IPS-NIHi7 (cell line): ENCODE data around the gene DPYD.
"Not testable (repeated sequence)": the region's sequence is repeated elsewhere in the genome, so short reads cannot be mapped to it uniquely, and the experiment has no call there.

Experiments used
- DNase-seq: peaks from one replicate; pipeline ENCODE4 v3.0.0; 2012; ENCODE audit warnings: mixed read lengths; ENCODE audit errors: extremely low spot score

The DPYD gene

GRCh38 chr1:97298966-97299365 lies 621.9 kb downstream of the DPYD start:
- no peak for DNase-seq

DNA sequence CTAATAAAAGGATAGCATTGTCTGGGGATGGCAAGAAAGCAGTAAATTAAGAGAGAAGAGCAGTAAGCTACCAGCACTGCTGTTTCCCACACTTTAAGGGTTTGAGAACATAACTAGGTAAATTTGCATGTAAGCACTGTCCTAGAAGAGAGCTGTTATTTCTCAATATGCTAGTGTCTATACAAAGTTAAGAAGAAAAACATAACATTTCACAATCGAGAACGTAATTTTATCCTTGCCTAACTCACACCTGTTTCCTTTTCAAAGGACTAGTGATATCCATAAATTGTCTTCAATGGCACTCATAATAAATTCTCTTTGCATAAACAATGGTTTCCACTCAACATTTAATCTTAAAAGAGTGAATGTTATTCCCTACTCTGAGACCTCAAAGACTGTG lies 623.2 kb downstream of the DPYD start:
- DNase-seq: no peak

- DNase-seq: no peak
These were observed 638.9 kb downstream of the DPYD start for GRCh38 chr1:97281962-97282361.

GRCh38 chr1:97277891-97278654 lies 642.8 kb downstream of the DPYD start:
- no peak for DNase-seq

DNA sequence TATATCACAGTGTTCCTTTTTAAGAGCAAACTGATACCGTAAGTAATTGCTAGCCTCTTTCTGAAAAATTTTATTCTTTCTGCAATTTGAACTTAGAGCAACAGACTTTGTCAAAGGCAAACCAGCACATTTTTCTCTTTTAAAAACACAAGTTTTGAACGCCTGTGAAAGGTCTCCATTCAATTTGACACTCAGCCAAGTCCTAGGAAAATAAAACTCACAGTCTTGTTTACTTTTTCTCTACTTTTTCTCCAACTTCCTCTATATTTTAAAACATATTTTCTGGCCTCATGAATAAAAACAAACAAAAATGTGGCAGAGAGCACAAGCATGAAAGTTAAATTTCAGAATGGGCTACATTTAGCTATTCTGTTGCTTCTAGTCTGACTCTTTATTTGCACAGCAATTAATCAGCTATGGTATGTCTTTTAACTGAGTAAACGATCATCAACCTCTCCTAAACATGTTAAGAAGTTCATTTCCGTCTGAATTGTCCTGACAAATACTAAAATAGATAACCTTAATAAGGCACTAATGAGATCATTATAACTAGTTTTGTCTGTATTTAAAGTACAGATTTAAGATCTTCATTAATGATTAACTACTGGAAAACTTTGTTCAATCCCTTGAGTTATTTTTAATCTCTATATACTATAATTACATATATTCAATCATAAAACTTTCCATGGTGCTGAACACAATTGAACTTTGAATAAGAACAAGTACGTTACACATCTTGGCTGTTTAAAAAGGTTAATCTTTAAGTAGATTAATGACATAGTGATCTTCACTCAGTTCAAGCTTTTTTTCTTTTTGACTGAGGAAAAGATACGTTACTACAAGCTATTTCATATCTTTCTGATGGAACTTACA lies 648.7 kb downstream of the DPYD start:
- DNase-seq: no peak

DNA sequence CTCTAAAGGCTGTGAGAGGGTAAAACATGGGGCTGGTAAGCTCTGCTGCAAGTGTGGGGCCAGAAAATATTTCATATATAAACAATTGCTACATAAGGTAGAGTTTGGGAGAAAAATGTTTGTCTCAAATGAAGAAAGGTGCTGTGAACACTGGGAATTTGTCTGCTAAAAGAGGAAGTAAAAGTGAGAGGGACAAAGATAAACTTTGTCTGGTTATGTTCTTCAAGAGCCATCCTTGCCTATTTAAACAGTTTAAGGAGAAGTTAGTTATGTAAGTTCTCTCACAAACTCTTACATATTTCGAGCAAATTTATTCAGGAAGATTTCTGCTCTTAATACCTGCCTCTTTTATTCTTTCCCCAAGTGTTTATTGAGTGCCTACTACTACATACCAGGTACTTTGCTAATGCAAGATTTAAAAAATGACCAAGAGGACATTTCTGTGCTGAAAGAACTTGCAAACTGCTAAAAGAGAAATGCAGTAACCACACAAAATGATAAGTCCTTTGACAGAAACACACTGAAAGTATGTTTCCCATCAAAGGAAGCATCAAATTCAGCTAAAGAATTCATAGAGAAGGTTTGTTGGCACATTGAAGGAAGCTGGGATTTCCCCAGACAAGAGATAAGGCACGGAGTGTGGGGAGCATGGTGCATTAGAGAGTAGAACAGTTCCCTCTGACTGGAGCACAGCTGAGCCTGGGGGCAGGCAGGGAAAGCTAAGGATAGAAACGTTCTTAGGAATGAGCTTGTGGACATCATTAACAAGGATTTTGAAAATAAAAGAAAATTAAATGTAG lies 650.1 kb downstream of the DPYD start:
- DNase-seq: peak; percentile 13

GRCh38 chr1:97265630-97266029 lies 655.2 kb downstream of the DPYD start:
- no peak for DNase-seq

DNA sequence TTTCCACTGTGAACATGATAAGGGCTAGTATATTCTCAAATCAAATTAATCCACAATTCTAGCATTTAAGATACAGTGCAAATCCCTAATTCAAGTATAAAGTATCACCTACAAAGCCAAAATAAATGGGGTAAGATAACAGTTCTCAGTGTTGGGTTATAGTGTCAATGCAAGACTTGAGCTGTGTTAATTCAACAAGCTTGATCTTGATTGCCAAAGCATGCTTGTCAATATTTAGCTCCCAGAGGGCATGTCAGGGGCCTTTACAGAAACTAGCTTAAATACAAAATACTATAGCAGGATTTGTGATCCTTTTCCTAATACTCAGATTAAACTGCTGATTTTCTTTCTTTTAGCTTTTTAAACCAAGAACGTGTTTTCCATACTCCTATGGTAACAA lies 658.0 kb downstream of the DPYD start:
- DNase-seq: no peak

- DNase-seq: no peak
These were observed 662.2 kb downstream of the DPYD start for GRCh38 chr1:97258597-97258996.

DNA sequence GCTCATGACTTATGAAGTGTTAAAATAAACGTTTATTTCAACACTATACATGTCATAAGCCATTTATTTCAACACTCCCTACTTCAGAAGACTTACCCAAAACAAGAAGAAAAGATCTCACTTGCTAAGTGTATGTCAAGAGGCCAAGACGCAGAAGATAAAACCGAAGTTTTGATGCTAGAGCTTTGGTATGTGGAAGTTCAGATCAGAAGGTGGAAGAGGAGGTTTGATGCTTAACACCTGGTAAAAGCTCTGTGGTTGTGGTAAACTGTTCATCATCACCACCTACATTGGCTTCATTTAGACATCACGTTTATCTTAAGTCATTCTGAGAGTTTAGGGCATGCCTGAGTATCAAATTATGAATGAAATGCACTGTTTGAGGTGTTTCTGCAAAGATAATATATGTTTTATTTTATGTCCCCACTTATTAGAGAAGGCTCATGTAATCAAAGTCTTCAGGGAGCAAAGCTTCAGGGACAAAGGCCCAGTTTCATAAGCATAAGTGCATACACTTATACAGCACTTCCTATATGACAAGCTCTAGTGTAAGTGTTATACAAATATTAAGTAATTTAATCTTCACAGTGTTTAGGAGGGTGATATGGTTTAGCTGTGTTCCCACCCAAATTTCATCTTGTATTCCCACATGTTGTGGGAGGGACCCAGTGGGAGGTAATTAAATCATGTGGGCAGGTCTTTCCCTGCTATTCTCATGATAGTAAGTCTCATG lies 665.9 kb downstream of the DPYD start:
- no peak for DNase-seq

GRCh38 chr1:97252925-97253324 lies 667.9 kb downstream of the DPYD start:
- no peak for DNase-seq

DNA sequence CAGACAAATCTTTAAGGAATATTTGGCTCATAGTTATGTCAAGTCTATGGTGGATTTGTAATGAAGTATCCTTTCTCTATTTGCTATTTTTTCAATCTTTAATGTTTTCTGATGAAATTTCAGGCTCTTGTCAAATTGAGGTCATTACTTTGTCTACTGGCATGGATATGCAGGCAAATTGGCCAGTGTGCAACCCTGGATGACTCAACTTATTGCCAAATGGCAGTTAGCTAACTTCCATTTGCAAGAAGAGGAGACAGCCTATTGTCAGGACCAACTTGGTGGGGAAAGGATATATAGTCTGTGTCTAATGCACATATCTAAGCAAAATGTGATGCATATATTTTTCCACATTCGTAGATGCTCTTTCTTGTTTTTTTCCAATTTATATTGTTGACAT lies 668.8 kb downstream of the DPYD start:
- DNase-seq: no peak

DNA sequence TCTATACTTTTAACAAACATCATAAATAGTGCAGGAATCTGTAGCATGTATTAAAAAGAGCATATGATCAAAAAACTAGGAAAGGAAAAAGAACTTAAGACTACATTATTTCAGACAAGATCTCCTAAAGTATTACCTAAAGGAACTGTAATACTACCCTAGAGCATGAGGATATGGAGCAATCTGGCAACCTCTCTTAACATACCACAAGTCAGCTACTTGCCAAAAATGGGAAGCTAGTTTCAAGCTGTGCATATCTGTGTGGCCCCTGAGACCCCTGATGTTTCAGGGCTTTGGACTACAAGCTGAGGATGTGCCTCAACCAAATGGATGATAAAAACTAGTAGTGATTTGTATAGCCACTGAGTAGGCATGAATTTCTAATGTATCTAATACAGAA lies 673.6 kb downstream of the DPYD start:
- DNase-seq: no peak

DNA sequence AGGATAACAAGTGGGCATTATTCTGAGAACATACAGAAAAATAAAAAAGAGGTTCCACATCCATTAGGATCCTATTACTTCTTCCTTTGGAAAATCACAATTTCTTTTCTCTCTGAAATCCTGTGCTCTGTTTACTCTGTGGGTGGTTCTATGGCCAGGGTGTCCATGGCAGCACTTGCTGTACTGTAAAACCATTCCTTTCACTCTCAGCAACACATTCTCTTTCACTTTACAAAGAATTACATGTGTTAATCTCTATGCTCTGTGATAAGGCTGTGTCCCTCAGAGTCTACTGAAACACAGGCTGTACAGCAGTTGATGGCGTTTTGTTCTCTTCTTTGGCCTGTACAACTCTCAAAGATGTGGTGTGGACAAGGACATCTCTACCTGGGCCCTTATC lies 675.2 kb downstream of the DPYD start:
- no peak for DNase-seq

DNA sequence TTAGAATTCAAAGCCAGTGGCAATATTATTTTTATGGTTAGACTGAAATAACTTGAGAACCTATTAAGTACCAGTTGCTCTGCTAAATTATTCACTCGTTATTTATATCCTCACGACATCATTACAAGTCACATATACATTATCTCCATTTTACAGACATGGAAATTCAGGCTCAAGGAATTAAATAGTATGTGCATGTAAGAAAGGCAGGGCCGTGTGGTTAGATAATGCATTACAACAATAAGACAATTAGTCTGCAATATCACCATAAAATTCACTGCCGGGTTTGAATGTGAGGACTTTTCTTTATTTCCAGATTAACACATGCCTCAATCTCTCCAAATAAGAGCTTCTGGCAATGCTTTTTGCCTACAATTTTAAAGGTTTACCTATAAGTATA lies 675.8 kb downstream of the DPYD start:
- DNase-seq: no peak

- DNase-seq: no peak
These were observed 676.8 kb downstream of the DPYD start for GRCh38 chr1:97243973-97244560.

DNA sequence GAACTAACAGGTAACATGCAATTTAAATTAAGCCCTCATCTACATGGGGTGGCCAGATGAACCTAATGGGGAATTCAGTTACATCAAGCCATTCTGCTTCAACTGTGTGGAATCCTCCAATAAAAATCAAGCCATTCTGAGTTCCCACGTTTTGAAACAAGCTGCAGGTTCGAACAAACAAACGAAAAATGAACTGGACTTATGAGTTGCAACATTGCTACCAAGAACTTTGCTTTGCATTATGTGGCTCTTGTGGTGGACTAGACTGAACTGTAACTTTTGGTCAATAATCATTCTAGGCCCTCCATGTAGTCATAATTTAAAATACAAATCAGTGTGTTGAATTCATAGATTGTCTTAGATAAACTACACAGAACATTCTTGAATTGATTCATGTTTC lies 682.0 kb downstream of the DPYD start:
- no peak for DNase-seq

GRCh38 chr1:97231354-97231753 lies 689.5 kb downstream of the DPYD start:
- not testable (repeated sequence) for DNase-seq

GRCh38 chr1:97212671-97213070 lies 708.2 kb downstream of the DPYD start:
- DNase-seq: no peak

GRCh38 chr1:97210307-97210706 lies 710.5 kb downstream of the DPYD start:
- DNase-seq: no peak

DNA sequence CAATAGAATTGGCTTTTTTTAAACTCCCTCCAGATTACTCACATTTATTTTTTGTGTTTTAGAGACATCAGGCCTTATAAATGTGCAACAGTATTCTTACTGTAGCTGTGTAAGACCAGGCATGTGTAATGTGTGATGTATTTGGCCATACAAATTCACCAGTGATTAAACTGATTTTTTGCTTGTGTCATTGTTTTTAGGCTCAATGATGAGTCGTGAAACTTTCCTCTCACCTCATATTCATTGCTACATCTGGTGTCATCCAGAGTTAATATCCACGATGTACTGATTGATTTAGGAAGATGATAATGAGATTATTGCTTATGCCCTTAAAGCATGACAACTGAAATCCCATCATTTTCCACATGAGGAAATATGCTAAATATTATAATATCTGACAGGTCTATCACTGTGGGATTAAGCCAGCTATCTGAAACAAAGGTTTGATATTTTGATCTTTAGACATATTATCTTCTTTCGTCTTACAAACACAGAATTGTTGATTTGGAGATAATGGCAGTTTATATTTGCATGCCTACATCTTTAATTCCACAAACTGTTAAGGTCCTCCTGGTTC lies 711.4 kb downstream of the DPYD start:
- DNase-seq: no peak
